BJ (cell line): ENCODE data around the gene PCF11. TPM values are rescaled to one million over a fixed set of nuclear protein-coding genes. Genes with fewer than 3 reads are reported as not detected.
A peak's percentile ranks its signal among the peaks of the same experiment; 100 is the strongest.

Source experiments
- CTCF ChIA-PET: fragments of 350-600 bp; formaldehyde crosslinking; extraction: SDS; loops from one replicate; lab custom pipeline; 2021; ENCODE audit warnings: antibody characterized with exemption, inconsistent platforms; lab: Yijun Ruan, JAX
- POLR2A ChIA-PET: fragments of 300-600 bp; sonication (Branson Sonifier 250); formaldehyde crosslinking; extraction: SDS; loops from one replicate; lab custom pipeline; 2021; ENCODE audit warnings: antibody characterized with exemption; lab: Charles Lee
- DNase-seq: peaks from one replicate; pipeline ENCODE4 v3.0.0-alpha.2; 2011; ENCODE audit warnings: low read depth
- H3K27me3 ChIP-seq: 2 replicates; pipeline ENCODE4 v1.6.0; 2011; ENCODE audit warnings: low read length; ENCODE audit not compliant: control insufficient read depth, insufficient read depth
- H3K36me3 ChIP-seq: 2 replicates; pipeline ENCODE4 v1.5.1; 2011; ENCODE audit warnings: low read length; ENCODE audit not compliant: control insufficient read depth, insufficient read depth
- H3K4me3 ChIP-seq: 2 replicates; pipeline ENCODE4 v1.5.1; 2011; ENCODE audit warnings: low read depth, mild to moderate bottlenecking, control low read depth, low read length
- polyA plus RNA-seq: library from polyadenylated mRNA; depleted of rRNA; stranded (reverse); fragments of >200 nt; gene quantifications from 2 replicates; pipeline ENCODE4 v1.2.3, GENCODE V29; 2011
- TF ChIP-seq, protein P1 (sequence below): IDR thresholded peaks from 2 replicates; pipeline ENCODE4 v1.5.1; 2011; ENCODE audit warnings: low read depth, mild to moderate bottlenecking, control low read depth, inconsistent platforms, low read length, moderate library complexity; ENCODE audit not compliant: insufficient read depth

PCF11 gene
- polyA plus RNA-seq, 1 experiment = 14.6 TPM

DNA sequence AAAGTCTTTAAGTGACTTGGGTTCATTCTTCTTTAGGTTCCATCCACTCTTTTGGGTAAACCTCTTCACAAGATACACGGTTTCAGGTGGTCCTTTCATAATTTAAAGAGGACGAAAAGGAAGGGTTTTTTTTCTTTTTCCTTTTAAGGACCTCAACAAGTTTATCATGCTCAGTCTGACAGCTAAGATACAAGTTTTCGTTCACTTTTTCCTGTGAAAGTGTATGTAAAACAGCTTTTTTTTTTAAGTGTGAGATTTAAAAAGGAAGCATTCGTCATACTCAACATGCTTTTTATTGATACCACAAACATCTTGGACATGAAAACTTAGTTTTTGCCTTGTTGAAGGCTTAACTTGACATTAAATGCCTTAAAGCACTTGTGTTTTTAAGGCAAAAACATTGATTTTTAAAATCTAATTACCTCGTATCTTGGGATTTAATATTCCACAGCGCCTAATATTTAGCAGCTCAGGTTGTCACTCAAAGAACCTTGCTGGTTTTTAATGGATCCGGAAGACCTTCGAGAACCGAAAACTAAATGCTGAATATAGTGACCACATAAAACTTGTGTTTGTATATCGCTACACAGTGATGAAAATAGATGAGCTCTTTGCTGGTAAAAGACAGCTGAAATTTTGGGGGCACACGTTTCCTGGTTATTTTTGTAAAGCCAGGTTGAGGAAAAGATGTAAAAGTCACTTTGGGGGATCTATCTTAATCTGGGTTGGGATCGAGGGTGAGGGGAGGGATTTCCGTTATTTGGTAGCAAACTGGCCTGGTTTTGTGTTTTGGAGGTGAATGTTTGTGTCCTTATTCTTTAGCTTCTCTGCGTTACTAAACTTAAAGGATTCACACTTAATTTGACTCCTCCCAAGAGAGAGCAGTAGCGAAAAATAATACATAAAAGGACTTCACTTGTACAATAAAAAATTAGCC lies 2.3 kb downstream of the PCF11 start:
- DNase-seq = no peak
- POLR2A ChIA-PET = interaction anchor here (0.7 to 1.2 kb wide), 3 partner anchors 52 to 108 kb away, joined by 3 to 19 read pairs (median 10); no protein-coding TSS in a partner anchor
- H3K27me3 ChIP-seq = no peaks in the 10 kb centered on the region
- no peaks in the 10 kb centered on the region for H3K36me3 ChIP-seq
- TF ChIP-seq, protein P1, sequence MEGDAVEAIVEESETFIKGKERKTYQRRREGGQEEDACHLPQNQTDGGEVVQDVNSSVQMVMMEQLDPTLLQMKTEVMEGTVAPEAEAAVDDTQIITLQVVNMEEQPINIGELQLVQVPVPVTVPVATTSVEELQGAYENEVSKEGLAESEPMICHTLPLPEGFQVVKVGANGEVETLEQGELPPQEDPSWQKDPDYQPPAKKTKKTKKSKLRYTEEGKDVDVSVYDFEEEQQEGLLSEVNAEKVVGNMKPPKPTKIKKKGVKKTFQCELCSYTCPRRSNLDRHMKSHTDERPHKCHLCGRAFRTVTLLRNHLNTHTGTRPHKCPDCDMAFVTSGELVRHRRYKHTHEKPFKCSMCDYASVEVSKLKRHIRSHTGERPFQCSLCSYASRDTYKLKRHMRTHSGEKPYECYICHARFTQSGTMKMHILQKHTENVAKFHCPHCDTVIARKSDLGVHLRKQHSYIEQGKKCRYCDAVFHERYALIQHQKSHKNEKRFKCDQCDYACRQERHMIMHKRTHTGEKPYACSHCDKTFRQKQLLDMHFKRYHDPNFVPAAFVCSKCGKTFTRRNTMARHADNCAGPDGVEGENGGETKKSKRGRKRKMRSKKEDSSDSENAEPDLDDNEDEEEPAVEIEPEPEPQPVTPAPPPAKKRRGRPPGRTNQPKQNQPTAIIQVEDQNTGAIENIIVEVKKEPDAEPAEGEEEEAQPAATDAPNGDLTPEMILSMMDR = no peak
- H3K4me3 ChIP-seq = peak overlapping the region; percentile 92
- CTCF ChIA-PET = interaction anchor here (0.7 to 1.7 kb wide), 2 partner anchors 91 to 202 kb away, joined by 3 to 4 read pairs; no protein-coding TSS in a partner anchor

DNA sequence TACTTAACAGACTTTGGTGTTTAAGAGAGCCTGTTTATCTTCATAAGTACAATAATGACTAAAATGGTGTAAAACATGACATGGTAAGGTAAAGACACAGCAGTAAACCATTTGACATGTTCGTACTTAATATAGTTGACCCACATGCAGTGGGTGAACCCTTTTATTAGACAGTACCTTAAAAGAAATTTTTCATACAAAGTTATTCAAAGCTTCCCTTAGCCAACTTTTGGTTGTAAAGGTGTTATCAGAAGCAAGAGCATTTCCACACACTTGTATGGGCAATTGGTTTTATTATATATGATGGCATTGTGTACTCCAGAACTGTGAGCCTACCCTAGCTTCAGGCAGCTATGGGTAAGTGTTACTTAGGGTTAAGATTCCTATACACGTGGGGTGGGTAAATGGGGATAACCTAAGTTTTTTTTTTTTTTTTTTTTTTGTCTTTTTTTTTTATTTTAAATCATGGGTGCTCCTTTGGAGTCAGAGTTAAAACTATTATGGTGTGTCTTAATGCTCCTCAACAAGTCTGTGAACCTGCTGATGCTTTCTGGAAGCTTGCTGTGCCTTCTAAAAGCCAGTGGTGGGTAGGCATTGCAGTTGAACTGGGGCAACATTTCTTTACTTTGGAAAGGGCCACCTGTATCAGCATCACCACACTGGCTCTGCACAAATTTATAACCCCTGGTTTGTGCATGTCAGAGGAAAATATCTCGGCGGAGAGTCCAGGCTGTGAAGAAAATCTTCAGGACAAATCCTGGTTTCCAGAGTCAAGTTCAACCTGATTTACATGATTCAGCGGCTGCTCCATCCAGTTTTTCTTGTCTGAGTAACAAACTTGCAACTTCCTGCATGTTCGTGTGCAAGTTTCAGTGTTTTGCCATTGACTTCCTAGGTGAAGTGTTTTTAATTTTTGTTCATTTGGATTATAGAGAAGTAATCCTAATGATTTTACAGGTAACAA lies 3.3 kb downstream of the PCF11 start:
- ChIA-PET POLR2A (interaction anchor here (0.7 to 1.2 kb wide), 2 partner anchors 53 to 108 kb away, joined by 10 to 19 read pairs; no protein-coding TSS in a partner anchor), CTCF (interaction anchor here (0.6 to 1.7 kb wide), 2 partner anchors 90 to 250 kb away, joined by 3 to 4 read pairs; no protein-coding TSS in a partner anchor)
- Histone ChIP-seq H3K36me3 (peaks cover 3% of the 10 kb centered on the region), H3K27me3 (no peaks in the 10 kb centered on the region), H3K4me3 (peak overlapping the region; percentile 92)
- no peak for DNase-seq
- TF ChIP-seq, protein P1 = no peak

DNA sequence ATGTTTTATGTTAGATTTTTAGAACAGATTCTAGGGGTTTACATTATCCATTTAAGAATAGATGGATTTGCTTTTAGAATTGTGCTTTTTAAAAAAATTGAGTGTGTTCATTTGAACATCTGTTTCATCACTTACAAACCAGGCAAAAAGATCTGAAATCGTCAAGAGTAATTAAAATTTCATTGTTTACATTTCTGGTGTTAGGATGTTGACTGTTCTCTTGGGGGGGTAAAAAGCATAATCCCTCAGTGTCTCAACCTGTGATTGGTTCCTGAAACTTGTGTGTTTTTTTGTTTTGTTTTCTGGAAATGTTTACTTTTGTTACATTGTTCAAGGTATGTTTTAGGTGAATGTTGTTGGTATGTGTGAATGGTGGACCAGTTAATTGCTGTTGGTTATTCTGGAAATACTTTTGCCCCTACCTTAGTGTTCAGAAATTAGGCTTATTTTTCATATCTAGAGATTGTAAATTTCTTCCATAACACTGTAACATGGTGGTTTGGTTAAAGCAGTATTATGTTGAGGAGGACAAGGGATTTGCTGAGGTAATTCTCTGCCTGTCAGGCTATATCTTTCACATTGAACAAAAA lies 4.8 kb downstream of the PCF11 start:
- TF ChIP-seq, protein P1 = no peak
- ChIA-PET POLR2A (no interaction called here), CTCF (no interaction called here)
- no peak for DNase-seq
- Histone ChIP-seq H3K27me3 (no peaks in the 10 kb centered on the region), H3K4me3 (no peak overlapping the region), H3K36me3 (peaks cover 3% of the 10 kb centered on the region)

DNA sequence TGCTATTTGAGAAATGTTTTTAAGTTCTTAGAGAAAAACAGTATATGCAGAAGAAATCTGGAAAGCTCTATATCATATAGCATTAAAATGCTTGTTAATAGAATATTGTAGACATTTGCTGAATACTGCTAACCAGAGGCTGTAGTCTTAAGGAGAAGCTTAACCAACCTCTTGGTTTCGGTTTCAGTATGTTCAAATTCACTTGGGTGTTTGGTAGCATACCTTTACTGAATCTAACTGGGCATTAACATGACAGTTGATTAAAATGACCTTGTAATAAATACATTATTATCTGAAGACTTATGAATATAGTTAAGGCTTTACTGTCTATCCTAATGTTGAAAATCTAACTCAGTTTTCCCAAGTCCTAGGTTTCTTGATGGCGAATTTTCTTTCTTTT lies 5.4 kb downstream of the PCF11 start:
- ChIA-PET POLR2A (interaction anchor here (0.7 kb wide), 1 partner anchor 27 kb away, joined by 3 read pairs; no protein-coding TSS in a partner anchor), CTCF (no interaction called here)
- Histone ChIP-seq H3K4me3 (no peak overlapping the region), H3K36me3 (peaks cover 3% of the 10 kb centered on the region), H3K27me3 (no peaks in the 10 kb centered on the region)
- TF ChIP-seq, protein P1 = no peak
- no peak for DNase-seq
